Retina (tissue), 1 donor: Measurements from ENCODE around the gene HSPA9.

Experiments
- DNase-seq: peaks from one replicate; pipeline ENCODE4 v3.0.0-alpha.2; 2016

HSPA9 gene

DNA sequence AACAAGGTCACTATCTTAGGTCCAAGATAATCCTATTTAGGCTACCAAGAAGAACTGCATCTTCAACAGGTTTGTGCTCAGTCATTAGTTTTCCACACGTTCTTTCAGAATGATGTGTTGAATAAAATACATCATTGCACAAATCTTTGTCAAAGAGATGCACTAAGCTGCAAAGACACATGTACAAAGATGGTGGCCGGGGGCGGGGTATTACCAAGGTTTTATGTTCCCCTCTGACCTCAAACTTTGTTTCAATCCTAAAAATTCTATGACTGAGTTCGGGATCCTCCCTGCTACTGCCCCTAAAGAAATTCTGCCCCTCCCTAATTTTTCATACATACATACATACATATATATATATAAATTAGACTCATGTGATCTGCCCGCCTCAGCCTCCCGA lies 14.2 kb downstream of the HSPA9 start:
- DNase-seq: no peak

DNA sequence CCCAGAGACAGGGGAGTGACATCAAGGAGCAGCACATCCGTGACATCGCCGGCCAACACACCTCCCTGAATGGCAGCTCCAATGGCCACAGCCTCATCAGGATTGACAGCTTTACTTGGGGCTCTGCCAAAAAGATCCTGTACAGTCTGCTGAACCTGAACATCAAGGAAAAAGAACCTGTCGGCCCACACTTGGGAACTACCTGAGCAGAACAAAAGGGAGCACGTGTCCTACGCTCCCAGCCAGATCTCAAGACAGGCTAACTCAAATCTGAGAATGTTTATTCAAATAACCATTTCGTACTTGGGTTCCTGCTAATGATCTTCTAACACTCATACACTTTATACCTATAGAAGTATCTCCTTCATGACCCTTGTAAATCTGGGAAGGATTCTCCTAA lies 15.3 kb downstream of the HSPA9 start:
- DNase-seq: no peak

DNA sequence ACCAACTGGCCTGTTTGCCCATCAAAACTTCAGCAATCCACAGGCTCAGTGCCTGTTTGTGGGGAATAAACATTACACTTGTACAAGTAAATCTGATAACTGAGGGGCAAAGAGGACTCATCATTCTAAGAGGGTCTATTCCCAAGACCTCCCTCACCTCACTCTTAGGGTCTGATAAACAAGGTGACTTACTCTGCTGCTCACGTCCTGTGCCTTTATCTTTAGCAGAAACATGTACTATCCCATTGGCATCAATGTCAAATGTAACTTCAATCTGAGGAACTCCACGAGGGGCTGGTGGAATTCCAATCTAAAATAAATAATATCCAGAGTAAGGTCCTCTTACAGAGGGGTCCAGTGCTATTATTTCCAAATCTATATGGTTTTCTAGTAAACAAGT lies 17.5 kb downstream of the HSPA9 start:
- no peak for DNase-seq

DNA sequence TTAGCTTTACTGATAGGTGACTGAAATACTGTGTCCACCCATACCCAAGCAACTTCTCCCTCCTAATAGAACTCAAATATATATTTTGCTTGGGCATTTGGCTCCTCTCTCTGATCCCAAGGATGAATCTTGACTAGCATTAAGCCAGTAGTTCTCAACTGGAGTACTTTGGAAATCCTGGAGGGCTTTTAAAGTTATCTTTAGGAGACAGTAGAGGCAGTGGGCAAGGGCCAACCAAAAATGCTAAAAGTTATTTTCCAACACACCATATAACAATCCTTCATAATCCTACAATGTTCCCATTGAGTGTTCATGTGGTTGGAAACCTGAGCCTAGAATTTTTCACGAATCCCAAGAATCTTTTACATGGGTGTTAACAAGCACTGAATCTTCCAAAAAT lies 21.1 kb downstream of the HSPA9 start:
- DNase-seq: no peak

DNA sequence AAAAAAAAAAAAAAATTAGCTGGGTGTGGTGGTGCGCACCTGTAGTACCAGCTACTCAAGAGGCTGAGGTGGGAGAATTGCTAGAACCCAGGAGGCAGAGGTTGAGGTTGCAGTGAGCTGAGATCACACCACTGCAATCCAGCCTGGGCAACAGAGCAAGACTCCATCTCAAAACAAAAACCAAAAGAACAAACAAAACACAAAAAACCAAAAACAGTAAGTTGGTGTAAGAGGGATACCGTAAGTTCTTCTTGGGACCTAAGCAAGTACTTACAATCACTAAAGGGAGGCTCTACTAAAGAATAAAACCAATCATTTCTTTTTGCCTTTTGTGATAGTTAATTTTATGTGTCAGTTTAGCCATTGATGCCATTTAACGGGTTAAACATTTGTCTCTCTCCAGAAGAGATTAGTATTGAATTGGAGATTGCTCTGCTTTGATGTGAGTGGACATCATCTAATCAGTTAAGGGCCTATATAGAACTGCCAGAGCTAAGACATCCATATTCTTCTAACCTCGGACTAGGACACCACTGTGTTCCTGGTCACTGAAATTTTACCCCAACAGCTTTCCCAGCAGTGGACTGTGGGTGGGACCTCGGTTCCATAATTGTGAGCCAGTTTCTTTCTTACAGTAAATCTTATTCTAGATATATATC lies 21.6 kb downstream of the HSPA9 start:
- no peak for DNase-seq

DNA sequence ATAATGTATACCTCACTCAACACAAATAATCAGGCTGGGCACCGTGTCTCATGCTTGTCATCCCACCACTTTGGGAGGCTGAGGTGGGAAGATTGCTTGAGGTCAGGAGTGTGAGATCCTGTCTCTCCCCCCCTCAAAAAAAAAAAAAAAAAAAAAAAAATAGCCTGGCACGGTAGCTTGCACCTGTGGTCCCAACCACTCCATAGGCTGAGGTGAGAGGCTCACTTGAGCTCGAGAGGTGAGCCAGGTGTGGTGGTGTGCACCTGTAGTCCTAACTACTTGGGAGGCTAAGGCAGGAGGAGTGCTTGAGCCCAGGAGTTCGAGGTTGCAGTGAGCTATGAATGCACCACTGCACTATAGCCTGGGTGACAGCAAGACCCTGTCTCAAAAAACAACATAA lies 22.5 kb downstream of the HSPA9 start:
- DNase-seq: no peak

DNA sequence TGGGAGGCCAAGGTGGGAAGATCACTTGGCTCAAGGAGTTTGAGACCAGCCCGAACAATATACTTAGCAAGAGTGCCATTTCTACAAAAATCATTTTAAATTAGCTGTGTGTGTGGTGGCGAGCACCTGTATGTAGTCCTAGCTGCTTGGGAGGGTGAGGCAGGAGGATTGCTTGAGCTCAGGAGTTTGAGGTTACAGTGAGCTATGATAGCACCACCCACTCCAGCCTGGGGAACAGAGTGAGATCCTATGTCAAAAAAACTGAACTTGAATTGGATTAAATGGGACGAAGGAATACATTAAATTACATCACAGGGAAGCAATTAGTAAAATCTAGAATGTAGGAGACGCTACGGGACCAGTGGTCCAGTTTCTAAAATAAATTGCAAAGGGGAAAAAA lies 25.8 kb downstream of the HSPA9 start:
- DNase-seq: no peak

DNA sequence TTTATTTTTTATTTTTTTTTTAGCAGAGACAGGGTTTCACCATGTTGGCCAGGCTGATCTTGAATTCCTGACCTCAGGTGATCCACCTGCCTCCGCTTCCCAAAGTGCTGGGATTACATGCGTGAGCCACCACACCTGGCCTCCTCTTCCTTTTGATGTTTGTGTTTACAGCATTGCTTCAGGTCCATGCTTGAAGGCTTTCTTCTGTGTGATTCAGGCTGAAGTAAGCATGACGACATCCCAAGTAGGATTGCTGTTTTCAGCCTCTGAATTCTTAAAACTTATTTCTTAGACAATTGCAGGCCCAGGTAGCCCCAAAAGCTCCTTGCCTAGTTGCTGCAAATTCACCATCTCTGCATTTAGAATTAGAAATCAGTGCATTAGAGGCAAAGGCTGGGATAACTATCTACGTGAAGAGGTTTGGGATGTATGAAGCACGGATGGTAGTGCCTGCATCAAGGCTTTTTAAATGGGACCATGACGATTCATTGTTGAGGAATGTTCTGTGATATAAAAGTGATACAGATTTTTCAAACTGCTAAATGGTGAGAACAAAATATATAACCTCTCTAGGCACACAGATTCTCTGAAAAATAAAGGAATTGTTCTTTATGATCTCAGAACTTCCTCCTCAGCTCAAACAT lies 29.2 kb downstream of the HSPA9 start:
- no peak for DNase-seq

DNA sequence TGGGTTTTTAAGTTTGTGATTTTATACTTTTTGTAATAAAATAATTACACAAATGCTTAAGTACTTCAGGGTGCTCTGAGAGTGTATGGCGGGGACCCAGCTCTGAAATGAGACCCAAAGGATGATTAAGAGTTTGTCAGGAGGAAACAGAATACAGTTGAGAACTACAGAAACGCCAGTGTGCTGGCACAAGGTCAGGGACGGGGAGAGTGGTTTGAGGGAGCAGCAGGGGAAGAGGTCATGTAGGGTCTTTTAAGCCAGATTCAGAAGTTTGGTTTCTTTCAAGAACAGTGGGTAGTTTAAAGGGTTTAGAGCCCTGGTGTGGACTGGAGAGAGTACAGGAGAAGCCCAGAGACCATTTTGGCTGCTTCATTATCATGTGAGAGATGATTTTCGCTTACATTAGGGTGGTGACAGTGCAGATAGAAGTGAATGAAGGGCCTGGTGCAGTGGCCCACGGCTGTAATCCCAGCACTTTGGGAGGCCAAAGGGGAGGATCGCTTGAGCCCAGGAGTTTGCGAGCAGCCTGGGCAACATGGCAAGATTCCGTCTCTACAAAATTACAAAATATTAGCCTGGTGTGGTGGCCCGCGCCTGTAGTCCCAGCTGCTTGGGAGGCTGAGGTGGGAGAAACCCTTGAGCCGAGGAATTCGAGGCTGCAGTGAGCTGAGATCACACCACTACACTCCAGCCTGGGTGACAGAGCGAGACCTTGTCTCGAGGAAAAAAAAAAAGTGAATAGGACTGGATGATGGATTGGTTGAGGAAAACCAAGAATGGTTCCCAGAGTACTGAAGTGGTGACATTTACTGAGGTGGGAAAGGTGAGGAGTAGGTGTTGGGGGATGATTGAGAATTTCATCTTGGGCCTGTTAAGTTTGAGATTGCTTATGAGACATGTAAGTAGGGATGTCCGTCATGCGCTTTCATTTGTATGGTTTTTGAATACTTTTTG lies 30.7 kb downstream of the HSPA9 start:
- DNase-seq: no peak

DNA sequence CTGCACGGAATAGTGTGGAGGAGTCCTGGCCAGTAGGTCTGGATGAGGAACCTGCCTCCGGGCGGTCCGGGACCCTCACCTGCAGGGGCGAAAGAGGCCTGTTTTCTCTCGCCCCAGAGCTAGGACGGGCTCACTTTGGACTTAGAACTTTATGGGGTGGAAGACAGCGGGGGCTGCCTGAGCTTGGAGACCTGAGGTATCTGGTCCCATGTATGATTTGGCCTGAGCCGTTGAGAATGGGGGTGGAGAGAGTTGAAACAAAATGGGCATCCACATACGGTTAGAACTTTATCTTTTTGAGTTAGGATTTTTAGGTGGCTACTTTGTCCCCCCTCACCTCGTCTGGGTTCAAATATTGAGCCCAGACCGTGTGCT lies 31.5 kb downstream of the HSPA9 start:
- no peak for DNase-seq

DNA sequence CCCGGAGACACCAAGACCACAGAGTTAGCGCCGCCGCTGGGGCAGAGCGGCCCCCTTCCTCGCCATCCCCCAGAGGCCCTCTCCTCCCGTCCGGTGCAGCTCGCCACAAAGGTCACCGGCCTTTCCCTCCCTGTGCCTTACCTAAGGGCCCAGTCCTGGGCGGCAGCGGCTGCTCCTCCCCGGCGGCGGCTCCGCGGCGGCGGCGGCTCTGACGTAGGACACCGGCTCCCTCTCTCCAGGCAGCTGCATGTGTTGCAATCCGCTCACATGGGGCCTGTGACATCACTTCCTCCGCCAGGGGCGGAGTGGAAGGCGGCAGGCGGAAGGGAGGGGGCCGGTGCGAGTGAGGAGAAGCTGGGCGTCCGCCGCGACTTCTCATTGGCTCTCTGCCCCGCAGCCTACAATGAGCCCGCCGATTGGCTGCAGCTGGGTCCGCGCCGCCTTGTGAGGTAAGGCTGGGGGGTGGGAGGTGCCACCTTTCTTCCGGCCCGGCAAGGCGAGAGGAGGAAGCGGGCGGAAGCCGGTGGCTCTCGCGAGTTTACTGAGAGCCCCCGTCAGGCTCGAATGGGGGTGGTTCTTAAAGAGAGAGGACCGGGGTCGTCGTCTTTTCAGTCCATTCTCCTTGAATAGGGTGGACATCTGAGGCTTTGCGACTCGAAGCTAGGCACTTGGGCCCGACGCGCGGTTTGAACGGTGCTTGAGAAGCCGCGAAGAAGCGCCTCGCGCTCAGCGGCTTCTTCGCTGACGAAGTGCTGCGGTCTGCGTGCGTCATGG lies 32.1 kb downstream of the HSPA9 start, which contains the start of gene ETF1:
Gene ETF1, minus strand, starts transcription at position 281 of the 774 bp plus-strand sequence. CDS start 318 bp downstream, outside the sequence.
- DNase-seq: peak; percentile 100

DNA sequence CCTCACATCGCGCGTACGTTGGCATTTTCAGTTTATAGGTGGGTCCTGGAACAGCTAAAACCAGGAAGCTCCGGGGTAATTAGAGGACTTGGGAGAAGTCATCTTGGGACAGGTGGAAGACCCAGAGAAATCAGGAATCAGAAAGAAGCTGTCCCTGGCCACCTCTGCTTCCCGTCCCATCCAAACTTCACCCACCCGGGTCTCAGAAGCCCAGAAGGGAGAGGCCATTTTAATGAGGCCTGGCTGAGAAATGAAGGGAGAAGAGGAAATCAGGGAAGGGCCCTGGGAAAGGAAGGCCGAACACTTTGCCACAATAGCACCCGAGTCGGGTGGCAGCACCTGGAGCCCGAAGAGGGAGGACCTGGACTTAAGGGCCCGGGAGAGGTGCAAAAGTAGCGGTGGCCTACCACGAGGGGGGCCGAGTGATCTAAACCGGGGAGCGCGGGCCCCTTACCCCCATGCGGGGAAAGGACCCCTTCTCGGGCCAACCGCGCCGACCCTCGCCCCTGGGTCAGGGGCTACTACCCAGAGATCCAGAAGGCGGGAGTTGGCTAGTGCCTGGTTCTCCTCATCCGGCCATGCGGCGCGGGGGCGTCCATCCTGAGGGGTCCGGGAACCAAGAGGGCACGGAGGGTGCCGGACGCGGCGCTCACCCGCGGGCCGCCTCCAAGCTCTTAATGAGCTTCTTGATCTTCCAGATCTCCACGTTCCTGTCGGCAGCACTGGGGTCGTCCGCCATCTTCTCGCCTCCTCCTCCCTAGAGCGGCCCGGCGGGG lies 32.8 kb downstream of the HSPA9 start:
- no peak for DNase-seq

DNA sequence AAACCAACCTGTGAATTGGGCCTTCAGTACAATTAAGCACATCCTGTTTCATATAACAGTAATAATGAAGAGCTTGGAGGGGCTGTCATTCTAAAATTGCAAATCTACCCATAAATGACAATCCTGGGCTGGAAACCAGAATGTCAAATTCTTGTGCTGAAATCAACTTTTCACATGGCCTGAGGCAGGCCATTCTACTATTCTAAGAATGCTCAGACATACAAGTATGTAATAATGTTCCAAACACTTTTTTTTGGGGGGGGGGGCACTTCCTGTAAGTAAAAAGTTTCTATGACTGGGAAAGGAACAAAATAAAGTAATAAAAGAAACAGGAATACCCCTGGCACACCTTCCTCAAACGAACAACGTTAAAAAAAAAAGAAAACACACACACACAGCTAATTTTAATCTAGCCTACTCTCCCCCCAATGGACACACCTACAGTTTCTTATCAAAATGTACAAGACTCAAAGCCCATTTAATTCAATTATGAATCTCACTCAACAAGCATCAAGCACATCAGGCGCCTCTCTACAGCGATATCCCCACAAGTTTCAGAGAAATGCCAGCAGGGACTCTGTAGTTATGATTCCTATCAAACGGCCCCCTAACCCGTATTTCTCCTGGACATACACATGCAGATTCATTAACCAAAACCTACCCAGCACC lies 33.6 kb downstream of the HSPA9 start:
- no peak for DNase-seq

DNA sequence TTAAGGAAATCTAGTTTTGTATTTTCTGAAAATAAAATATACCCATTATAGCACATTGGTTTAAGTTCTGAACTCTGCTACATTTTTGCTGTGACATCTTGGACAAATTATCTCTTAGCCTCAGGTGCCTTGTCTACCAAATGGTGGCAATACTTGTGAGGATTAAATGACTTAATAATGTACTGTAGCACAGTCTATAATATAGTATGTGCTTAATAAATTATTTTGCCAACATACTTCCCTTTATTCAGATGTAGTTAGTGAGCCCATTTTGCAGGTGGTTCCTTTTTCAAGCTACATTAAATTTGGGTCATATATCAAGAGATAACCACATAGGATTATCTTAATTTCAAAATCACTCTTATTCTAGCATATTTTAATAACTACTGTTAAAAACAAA lies 35.4 kb downstream of the HSPA9 start:
- no peak for DNase-seq

DNA sequence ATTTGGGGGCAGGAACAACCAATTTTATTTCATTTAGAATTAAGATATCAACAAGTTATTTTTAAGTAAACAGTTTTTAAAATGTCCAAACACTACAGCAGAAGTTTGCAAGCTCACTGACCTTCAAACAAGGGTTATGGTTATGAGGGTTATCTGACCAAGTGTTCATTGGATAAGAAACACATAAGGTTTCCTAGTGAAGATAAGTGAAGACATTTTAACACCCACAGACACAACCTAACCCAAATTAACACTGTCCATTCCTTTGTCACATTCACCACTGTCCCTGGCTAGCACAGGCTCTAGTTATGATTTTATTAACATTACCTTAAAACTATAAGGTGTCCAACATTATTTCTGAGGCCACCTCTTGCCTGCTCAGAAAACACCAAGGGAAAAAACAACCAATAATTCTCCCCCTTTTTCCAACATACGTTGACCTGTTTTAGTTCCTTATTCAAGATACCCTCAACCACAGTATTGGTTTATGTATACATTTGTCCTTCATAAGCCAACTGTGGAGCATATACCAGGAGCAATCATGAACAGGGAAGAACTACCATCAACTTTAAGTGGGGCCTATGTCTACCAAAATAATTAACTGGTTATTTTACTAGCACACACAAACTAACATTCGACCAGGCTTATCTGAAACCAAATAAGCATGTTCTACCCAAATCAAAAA lies 36.1 kb downstream of the HSPA9 start:
- DNase-seq: no peak

DNA sequence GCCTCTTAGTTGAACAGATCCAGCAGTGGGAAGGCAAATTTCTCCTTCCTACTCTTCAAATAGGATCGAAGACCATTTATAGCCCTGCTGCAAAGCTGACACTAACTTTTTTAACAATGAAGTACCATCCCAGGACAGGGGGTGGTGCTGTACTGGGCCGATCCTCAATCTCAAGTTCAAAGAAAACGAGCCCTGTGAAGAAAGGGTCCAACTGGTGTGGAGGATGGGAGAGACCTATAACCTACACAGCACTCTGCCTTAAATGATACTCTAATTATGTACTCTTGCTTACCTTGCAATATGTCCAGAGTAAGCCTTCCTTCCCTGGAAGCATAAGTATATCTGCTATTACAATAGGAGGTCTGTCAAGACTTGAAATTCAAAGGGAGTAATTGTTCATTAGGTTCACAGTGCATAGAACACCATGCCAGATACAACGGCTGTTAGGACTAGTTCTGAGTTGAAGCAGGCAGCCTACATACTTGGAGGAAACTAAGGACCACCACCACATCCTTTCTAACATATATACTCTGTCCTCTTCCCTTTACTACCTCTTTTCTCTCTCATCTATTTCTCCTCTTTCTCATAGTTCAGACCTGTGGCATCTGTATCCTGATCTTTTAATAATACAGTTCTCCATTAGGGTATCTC lies 38.4 kb downstream of the HSPA9 start:
- DNase-seq: no peak

DNA sequence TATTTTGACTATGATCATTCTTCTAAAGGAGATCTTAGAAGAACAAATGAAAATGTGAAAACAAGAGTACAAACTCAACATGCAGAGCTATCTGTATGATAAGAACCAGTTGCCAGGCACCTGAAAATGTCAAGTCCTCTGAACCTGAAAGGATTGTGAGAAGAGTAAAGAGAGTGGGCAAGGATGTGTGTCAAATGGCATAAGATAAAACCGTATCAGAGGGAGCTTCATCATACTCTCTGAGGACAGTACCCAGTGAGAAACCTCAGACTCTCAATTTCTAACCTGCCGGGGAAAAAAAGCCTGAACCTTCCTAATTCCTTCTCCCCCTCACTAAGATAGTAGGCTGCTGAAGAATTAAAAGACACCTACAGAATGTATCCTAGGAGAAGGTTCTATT lies 39.0 kb downstream of the HSPA9 start:
- no peak for DNase-seq

DNA sequence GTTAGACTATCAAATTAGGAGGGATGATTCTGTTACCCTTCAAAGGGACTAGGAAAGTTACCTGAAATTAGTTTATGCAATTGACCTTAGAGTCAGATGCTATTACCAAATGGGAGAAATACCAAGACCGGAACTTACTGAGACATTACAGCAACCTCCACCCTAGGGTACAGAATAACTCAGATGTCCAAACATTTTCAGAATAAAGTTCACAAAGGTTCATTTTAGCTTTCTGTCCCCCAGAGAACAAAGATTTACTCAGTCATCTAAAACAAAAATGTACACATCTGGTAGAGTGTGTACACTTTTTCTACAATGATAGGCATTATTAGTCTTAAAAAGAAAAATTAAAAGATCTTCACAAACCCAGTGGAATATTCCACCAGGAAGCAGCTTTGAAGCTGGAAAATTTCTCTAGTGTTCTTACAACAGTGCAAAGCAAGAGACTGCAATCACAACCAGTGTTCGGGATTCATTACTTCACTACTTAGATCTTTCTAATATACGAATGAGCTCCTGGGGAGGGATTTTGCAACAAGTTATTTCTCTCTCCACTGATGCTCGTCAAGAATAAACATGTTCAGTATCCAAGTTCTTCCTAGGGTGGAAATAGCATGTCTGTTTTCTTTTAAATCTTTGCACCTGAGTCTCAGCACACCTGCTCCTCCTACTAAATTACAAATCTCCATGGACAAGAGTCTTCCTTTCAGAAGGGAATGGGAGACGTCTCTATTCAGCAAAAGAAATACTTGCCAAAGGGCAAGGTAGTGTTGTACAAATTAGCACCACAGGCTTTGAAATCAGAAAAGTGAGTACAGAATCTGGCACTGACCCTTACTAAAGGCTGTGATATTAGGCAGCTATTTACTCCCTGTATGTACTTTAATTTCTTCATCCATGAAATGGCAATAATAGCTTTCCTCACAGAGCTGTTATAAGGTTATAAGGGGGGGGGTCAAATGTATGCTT lies 40.9 kb downstream of the HSPA9 start:
- no peak for DNase-seq

DNA sequence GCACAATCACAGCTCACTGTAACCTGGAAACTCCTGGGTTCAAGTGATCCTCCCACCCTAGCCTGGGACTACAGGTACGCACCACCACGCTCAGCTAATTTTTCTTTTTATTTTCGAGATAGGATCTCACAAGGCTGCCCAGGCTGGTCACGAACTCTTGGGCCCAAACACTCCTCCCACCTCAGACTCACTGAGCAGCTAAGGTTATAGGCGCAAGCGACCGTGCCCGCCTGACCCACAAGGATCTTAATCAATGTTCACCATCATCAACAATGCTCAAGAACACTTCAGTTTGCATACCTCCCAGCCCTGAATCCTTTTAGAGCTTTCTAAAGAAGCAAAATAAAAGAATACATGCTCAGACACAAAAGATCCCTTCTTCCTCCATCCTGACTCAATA lies 45.4 kb downstream of the HSPA9 start:
- no peak for DNase-seq
